A673 (cell line): ENCODE results near the gene ROMO1.

Experiments used
- CTCF ChIP-seq: fragments of 300-800, 200-600 bp; sonication (generic); conservative IDR thresholded peaks from 2 replicates; pipeline ENCODE4 v1.5.1; 2017; ENCODE audit warnings: low read depth, mild to moderate bottlenecking, antibody characterized with exemption, low read length, moderate library complexity, mixed read lengths
- EZH2 ChIP-seq: fragments of 200-600 bp; sonication (generic); IDR thresholded peaks from 2 replicates; pipeline ENCODE4 v1.6.1; 2017; ENCODE audit warnings: borderline replicate concordance, low read depth, mild to moderate bottlenecking, mixed read lengths, antibody characterized with exemption, low read length; ENCODE audit not compliant: poor library complexity, severe bottlenecking

- TF ChIP-seq CTCF = no peak
- TF ChIP-seq EZH2 = no peak
Observed at GRCh38 chr20:35714127-35714526, 14.9 kb downstream of the ROMO1 start.
